Activated naive CD8-positive, alpha-beta T cell treated with anti-CD3 and anti-CD28 coated beads for 36 hours (primary cell): Measurements from ENCODE around the gene DOCK2. TPM values are rescaled to one million over a fixed set of nuclear protein-coding genes. Genes with fewer than 3 reads are reported as not detected.

Experiments
- DNase-seq: peaks from one replicate; pipeline ENCODE4 v3.0.0; 2021
- H3K27ac Mint-ChIP-seq: one replicate; pipeline ENCODE4 v1.8.0; 2022; ENCODE audit warnings: mild to moderate bottlenecking, moderate library complexity, mixed read lengths
- H3K27me3 Mint-ChIP-seq: one replicate; pipeline ENCODE4 v1.8.0; 2022; ENCODE audit warnings: mild to moderate bottlenecking, mixed read lengths
- H3K36me3 Mint-ChIP-seq: one replicate; pipeline ENCODE4 v1.8.0; 2021; ENCODE audit warnings: mild to moderate bottlenecking, mixed read lengths
- H3K4me1 Mint-ChIP-seq: one replicate; pipeline ENCODE4 v1.8.0; 2021; ENCODE audit warnings: mixed read lengths
- H3K4me3 Mint-ChIP-seq: one replicate; pipeline ENCODE4 v1.8.0; 2022; ENCODE audit warnings: mild to moderate bottlenecking, moderate library complexity, mixed read lengths
- H3K9me3 Mint-ChIP-seq: one replicate; pipeline ENCODE4 v1.8.0; 2022; ENCODE audit warnings: mixed read lengths
- total RNA-seq, 2 experiments: library from RNA; stranded (reverse); gene quantifications; one replicate each; pipeline ENCODE4 v1.2.3, GENCODE V29; 2021

Gene DOCK2
- total RNA-seq, 2 experiments from 2014 or later: 149 TPM

GRCh38 chr5:169785771-169786618, 148.9 kb downstream of the DOCK2 start:
- Mint-ChIP-seq H3K4me3 (no peak overlapping the region), H3K4me1 (no peaks in the 10 kb centered on the region), H3K27me3 (no peaks in the 10 kb centered on the region), H3K27ac (no peak overlapping the region), H3K9me3 (no peaks in the 10 kb centered on the region), H3K36me3 (peaks cover 39% of the 10 kb centered on the region)
- no peak for DNase-seq

GRCh38 chr5:169788168-169788567, 151.1 kb downstream of the DOCK2 start:
- H3K36me3 Mint-ChIP-seq: peaks cover 41% of the 10 kb centered on the region
- H3K9me3 Mint-ChIP-seq: no peaks in the 10 kb centered on the region
- H3K4me1 Mint-ChIP-seq: no peaks in the 10 kb centered on the region
- H3K27me3 Mint-ChIP-seq: no peaks in the 10 kb centered on the region
- no peak overlapping the region for H3K27ac Mint-ChIP-seq
- H3K4me3 Mint-ChIP-seq: no peak overlapping the region
- no peak for DNase-seq

- H3K27ac Mint-ChIP-seq: no peak overlapping the region
- DNase-seq: no peak
Observed at GRCh38 chr5:169789417-169789940, 152.4 kb downstream of the DOCK2 start.

GRCh38 chr5:169791251-169791650, 154.2 kb downstream of the DOCK2 start:
- no peak overlapping the region for H3K27ac Mint-ChIP-seq
- no peak for DNase-seq
- no peaks in the 10 kb centered on the region for H3K27me3 Mint-ChIP-seq
- H3K4me1 Mint-ChIP-seq: peaks cover 11% of the 10 kb centered on the region
- H3K4me3 Mint-ChIP-seq: no peak overlapping the region
- H3K36me3 Mint-ChIP-seq: peaks cover 49% of the 10 kb centered on the region
- no peaks in the 10 kb centered on the region for H3K9me3 Mint-ChIP-seq

More at GRCh38 chr5:169789417-169789940, 152.4 kb downstream of the DOCK2 start:
- no peaks in the 10 kb centered on the region for H3K27me3 Mint-ChIP-seq
- no peaks in the 10 kb centered on the region for H3K9me3 Mint-ChIP-seq
- peaks cover 42% of the 10 kb centered on the region for H3K36me3 Mint-ChIP-seq
- H3K4me3 Mint-ChIP-seq: no peak overlapping the region
- no peaks in the 10 kb centered on the region for H3K4me1 Mint-ChIP-seq

GRCh38 chr5:169795338-169795737, 158.3 kb downstream of the DOCK2 start:
- Mint-ChIP-seq H3K4me1 (peaks cover 23% of the 10 kb centered on the region), H3K27ac (no peak overlapping the region), H3K4me3 (no peak overlapping the region), H3K27me3 (no peaks in the 10 kb centered on the region), H3K36me3 (peaks cover 41% of the 10 kb centered on the region), H3K9me3 (no peaks in the 10 kb centered on the region)
- no peak for DNase-seq

- H3K36me3 Mint-ChIP-seq: peaks cover 47% of the 10 kb centered on the region
Observed at GRCh38 chr5:169796731-169797130, 159.7 kb downstream of the DOCK2 start.

GRCh38 chr5:169797577-169797976, 160.5 kb downstream of the DOCK2 start:
- H3K27ac Mint-ChIP-seq: no peak overlapping the region

More at GRCh38 chr5:169796731-169797130, 159.7 kb downstream of the DOCK2 start:
- no peaks in the 10 kb centered on the region for H3K9me3 Mint-ChIP-seq
- peaks cover 29% of the 10 kb centered on the region for H3K4me1 Mint-ChIP-seq
- no peak for DNase-seq
- H3K27me3 Mint-ChIP-seq: no peaks in the 10 kb centered on the region
- H3K27ac Mint-ChIP-seq: peak overlapping the region; percentile 82
- peak overlapping the region; percentile 12 for H3K4me3 Mint-ChIP-seq

GRCh38 chr5:169798438-169798837, 161.4 kb downstream of the DOCK2 start:
- Mint-ChIP-seq H3K36me3 (peaks cover 55% of the 10 kb centered on the region), H3K27me3 (no peaks in the 10 kb centered on the region), H3K9me3 (no peaks in the 10 kb centered on the region), H3K27ac (no peak overlapping the region), H3K4me1 (peaks cover 30% of the 10 kb centered on the region), H3K4me3 (no peak overlapping the region)
- DNase-seq: no peak

More at GRCh38 chr5:169797577-169797976, 160.5 kb downstream of the DOCK2 start:
- H3K27me3 Mint-ChIP-seq: no peaks in the 10 kb centered on the region
- peaks cover 53% of the 10 kb centered on the region for H3K36me3 Mint-ChIP-seq
- H3K4me3 Mint-ChIP-seq: no peak overlapping the region
- peaks cover 29% of the 10 kb centered on the region for H3K4me1 Mint-ChIP-seq
- no peaks in the 10 kb centered on the region for H3K9me3 Mint-ChIP-seq
- DNase-seq: no peak

- no peaks in the 10 kb centered on the region for H3K27me3 Mint-ChIP-seq
- peaks cover 56% of the 10 kb centered on the region for H3K36me3 Mint-ChIP-seq
- H3K27ac Mint-ChIP-seq: no peak overlapping the region
- DNase-seq: no peak
- no peaks in the 10 kb centered on the region for H3K9me3 Mint-ChIP-seq
- H3K4me1 Mint-ChIP-seq: peaks cover 36% of the 10 kb centered on the region
- H3K4me3 Mint-ChIP-seq: no peak overlapping the region
Observed at GRCh38 chr5:169798906-169799660, 162.0 kb downstream of the DOCK2 start.

- no peaks in the 10 kb centered on the region for H3K27me3 Mint-ChIP-seq
- peaks cover 59% of the 10 kb centered on the region for H3K36me3 Mint-ChIP-seq
- no peaks in the 10 kb centered on the region for H3K9me3 Mint-ChIP-seq
- H3K27ac Mint-ChIP-seq: no peak overlapping the region
- H3K4me3 Mint-ChIP-seq: no peak overlapping the region
- no peak for DNase-seq
- peaks cover 43% of the 10 kb centered on the region for H3K4me1 Mint-ChIP-seq
Observed at GRCh38 chr5:169801324-169801777, 164.3 kb downstream of the DOCK2 start.

- Mint-ChIP-seq H3K27ac (no peak overlapping the region), H3K27me3 (no peaks in the 10 kb centered on the region), H3K4me3 (no peak overlapping the region), H3K9me3 (no peaks in the 10 kb centered on the region), H3K4me1 (peaks cover 40% of the 10 kb centered on the region), H3K36me3 (peaks cover 57% of the 10 kb centered on the region)
- DNase-seq: no peak
Observed at GRCh38 chr5:169801781-169802180, 164.7 kb downstream of the DOCK2 start.

- Mint-ChIP-seq H3K27me3 (no peaks in the 10 kb centered on the region), H3K4me1 (peaks cover 33% of the 10 kb centered on the region), H3K4me3 (no peak overlapping the region), H3K27ac (no peak overlapping the region), H3K9me3 (no peaks in the 10 kb centered on the region), H3K36me3 (peaks cover 52% of the 10 kb centered on the region)
- no peak for DNase-seq
Observed at GRCh38 chr5:169803077-169803981, 166.3 kb downstream of the DOCK2 start.

- H3K36me3 Mint-ChIP-seq: peaks cover 52% of the 10 kb centered on the region
- peak overlapping the region; percentile 95 for H3K27ac Mint-ChIP-seq
- H3K27me3 Mint-ChIP-seq: no peaks in the 10 kb centered on the region
- peak overlapping the region; percentile 45 for H3K4me3 Mint-ChIP-seq
- DNase-seq: no peak
- peaks cover 36% of the 10 kb centered on the region for H3K4me1 Mint-ChIP-seq
- H3K9me3 Mint-ChIP-seq: no peaks in the 10 kb centered on the region
Observed at GRCh38 chr5:169804861-169805260, 167.8 kb downstream of the DOCK2 start.

- Mint-ChIP-seq H3K27ac (peak overlapping the region; percentile 95), H3K4me3 (peak overlapping the region; percentile 45), H3K9me3 (no peaks in the 10 kb centered on the region), H3K36me3 (peaks cover 57% of the 10 kb centered on the region), H3K4me1 (peaks cover 38% of the 10 kb centered on the region), H3K27me3 (no peaks in the 10 kb centered on the region)
- peak; percentile 69 for DNase-seq
Observed at GRCh38 chr5:169805527-169805934, 168.5 kb downstream of the DOCK2 start.
